ENCODE measurements around the gene SAG. TPM values are rescaled to one million over a fixed set of nuclear protein-coding genes. Genes with fewer than 3 reads are reported as not detected.

Gene SAG
- total RNA-seq, 2 experiments from 2014 or later: 0.32 TPM; not detected in 1

DNA sequence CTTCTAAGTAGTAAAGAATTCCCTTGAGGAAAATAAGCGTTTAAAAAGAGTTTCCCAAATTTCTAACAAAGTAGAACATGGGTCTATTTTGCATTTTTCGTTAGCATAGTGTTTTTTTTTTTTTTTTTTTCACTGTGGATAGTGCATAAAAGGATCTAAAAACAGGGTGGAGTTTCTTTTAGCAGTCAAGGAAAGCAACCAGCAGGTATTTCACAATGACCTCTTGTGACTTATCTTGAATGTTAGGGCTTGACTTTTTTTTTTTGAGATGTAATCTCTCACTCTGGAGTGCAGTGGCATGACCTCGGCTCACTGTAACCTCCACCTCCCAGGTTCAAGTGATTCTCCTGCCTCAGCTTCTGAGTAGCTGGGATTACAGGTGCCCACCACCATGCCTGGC is 31.8 kb downstream of the SAG start:
- no TSS peak for BruUV-seq (replicated peaks)
- intact Hi-C loops (cut with micrococcal nuclease; ENCODE audit: unreplicated experiment): no loop called here
- ChIA-PET CTCF (ENCODE audit: unreplicated experiment) (no interaction called here), POLR2A (interaction anchor here (0.7 to 1.1 kb wide), 3 partner anchors 8 to 530 kb away, joined by 3 to 5 read pairs (median 3); no protein-coding TSS in a partner anchor)
- Histone ChIP-seq H3K9me2 (ENCODE audit: insufficient read depth, low read length) (no peaks in the 10 kb centered on the region), H3K79me2 (ENCODE audit: insufficient read depth, low read depth, low read length) (no peaks in the 10 kb centered on the region), H3K36me3 (ENCODE audit: insufficient read depth, low read length) (no peaks in the 10 kb centered on the region), H3K4me1 (ENCODE audit: insufficient read depth, low read length, poor library complexity, severe bottlenecking) (no peaks in the 10 kb centered on the region), H3K4me2 (ENCODE audit: low read length) (no peak overlapping the region), H3K4me3 (ENCODE audit: low read depth, low read length, poor library complexity, severe bottlenecking) (no peak overlapping the region), H2AFZ (ENCODE audit: low read length) (no peak overlapping the region), H3K9me3 (ENCODE audit: low read length) (no peaks in the 10 kb centered on the region), H3K27ac (ENCODE audit: low read depth, low read length, poor library complexity, severe bottlenecking) (no peak overlapping the region), H4K20me1 (ENCODE audit: insufficient read depth, low read length) (no peaks in the 10 kb centered on the region)
- no peak for DNase-seq (ENCODE audit: low spot score)
- no peak for TF ChIP-seq EZH2phosphoT487 (IDR thresholded peaks at IDR 0.05; ENCODE audit: borderline replicate concordance, low read depth, low read length)
- TF ChIP-seq CTCF (conservative IDR thresholded peaks at IDR 0.05; ENCODE audit: low read length): no peak

DNA sequence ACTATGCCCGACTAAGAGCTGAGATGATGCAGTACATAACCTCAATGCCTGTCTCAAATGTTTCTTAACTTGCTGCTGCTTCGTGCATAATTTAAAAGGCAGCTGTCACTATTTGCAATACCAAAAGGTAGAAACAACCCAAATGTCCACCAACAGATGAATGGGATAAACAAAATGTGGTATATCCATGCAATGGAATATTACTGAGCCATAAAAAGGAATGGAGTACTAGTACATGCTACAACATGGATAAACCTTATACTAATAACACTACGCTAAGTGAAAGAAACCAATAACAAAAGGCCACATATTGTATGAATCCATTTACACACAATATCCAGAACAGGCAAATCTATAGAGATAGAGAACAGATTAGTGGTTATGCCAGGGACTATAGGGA is 33.7 kb downstream of the SAG start:
- ChIA-PET POLR2A (interaction anchor here (0.8 kb wide), 1 partner anchor 10 kb away, joined by 4 read pairs; no protein-coding TSS in a partner anchor), CTCF (ENCODE audit: unreplicated experiment) (no interaction called here)
- TF ChIP-seq CTCF (conservative IDR thresholded peaks at IDR 0.05; ENCODE audit: low read length): no peak
- TF ChIP-seq EZH2phosphoT487 (IDR thresholded peaks at IDR 0.05; ENCODE audit: borderline replicate concordance, low read depth, low read length): no peak
- H3K4me3 ChIP-seq (ENCODE audit: low read depth, low read length, poor library complexity, severe bottlenecking): no peak overlapping the region
- intact Hi-C loops (cut with micrococcal nuclease; ENCODE audit: unreplicated experiment): no loop called here
- H3K4me1 ChIP-seq (ENCODE audit: insufficient read depth, low read length, poor library complexity, severe bottlenecking): no peaks in the 10 kb centered on the region
- H3K27ac ChIP-seq (ENCODE audit: low read depth, low read length, poor library complexity, severe bottlenecking): no peak overlapping the region
- H3K36me3 ChIP-seq (ENCODE audit: insufficient read depth, low read length): no peaks in the 10 kb centered on the region
- no peaks in the 10 kb centered on the region for H4K20me1 ChIP-seq (ENCODE audit: insufficient read depth, low read length)
- H3K9me3 ChIP-seq (ENCODE audit: low read length): no peaks in the 10 kb centered on the region
- BruUV-seq (replicated peaks): no TSS peak
- no peak overlapping the region for H3K4me2 ChIP-seq (ENCODE audit: low read length)
- no peaks in the 10 kb centered on the region for H3K79me2 ChIP-seq (ENCODE audit: insufficient read depth, low read depth, low read length)
- H2AFZ ChIP-seq (ENCODE audit: low read length): no peak overlapping the region
- no peaks in the 10 kb centered on the region for H3K9me2 ChIP-seq (ENCODE audit: insufficient read depth, low read length)
- DNase-seq (ENCODE audit: low spot score): no peak

- H3K9me3 ChIP-seq (ENCODE audit: low read length): no peaks in the 10 kb centered on the region
- H3K36me3 ChIP-seq (ENCODE audit: insufficient read depth, low read length): no peaks in the 10 kb centered on the region
- no peak overlapping the region for H3K4me3 ChIP-seq (ENCODE audit: low read depth, low read length, poor library complexity, severe bottlenecking)
- no peak for DNase-seq (ENCODE audit: low spot score)
- no peak overlapping the region for H3K4me2 ChIP-seq (ENCODE audit: low read length)
- no peaks in the 10 kb centered on the region for H4K20me1 ChIP-seq (ENCODE audit: insufficient read depth, low read length)
- TF ChIP-seq EZH2phosphoT487 (IDR thresholded peaks at IDR 0.05; ENCODE audit: borderline replicate concordance, low read depth, low read length) (no peak), CTCF (conservative IDR thresholded peaks at IDR 0.05; ENCODE audit: low read length) (no peak)
- no TSS peak for BruUV-seq (replicated peaks)
- H3K79me2 ChIP-seq (ENCODE audit: insufficient read depth, low read depth, low read length): no peaks in the 10 kb centered on the region
- POLR2A ChIA-PET: interaction anchor here (0.6 to 1.1 kb wide), 5 partner anchors 11 to 283 kb away, joined by 3 to 4 read pairs (median 3); no protein-coding TSS in a partner anchor
- no peaks in the 10 kb centered on the region for H3K9me2 ChIP-seq (ENCODE audit: insufficient read depth, low read length)
- H3K4me1 ChIP-seq (ENCODE audit: insufficient read depth, low read length, poor library complexity, severe bottlenecking): no peaks in the 10 kb centered on the region
- no peak overlapping the region for H2AFZ ChIP-seq (ENCODE audit: low read length)
- intact Hi-C loops (cut with micrococcal nuclease; ENCODE audit: unreplicated experiment): no loop called here
- H3K27ac ChIP-seq (ENCODE audit: low read depth, low read length, poor library complexity, severe bottlenecking): no peak overlapping the region
- CTCF ChIA-PET (ENCODE audit: unreplicated experiment): no interaction called here
Observed at GRCh38 chr2:233342301-233342700, 34.7 kb downstream of the SAG start.

Data from OCI-LY7 (cell line).